ENCODE data around the gene KLHL12.
"Not testable (repeated sequence)": the region's sequence is repeated elsewhere in the genome, so short reads cannot be mapped to it uniquely, and the experiment has no call there.

Gene KLHL12

DNA sequence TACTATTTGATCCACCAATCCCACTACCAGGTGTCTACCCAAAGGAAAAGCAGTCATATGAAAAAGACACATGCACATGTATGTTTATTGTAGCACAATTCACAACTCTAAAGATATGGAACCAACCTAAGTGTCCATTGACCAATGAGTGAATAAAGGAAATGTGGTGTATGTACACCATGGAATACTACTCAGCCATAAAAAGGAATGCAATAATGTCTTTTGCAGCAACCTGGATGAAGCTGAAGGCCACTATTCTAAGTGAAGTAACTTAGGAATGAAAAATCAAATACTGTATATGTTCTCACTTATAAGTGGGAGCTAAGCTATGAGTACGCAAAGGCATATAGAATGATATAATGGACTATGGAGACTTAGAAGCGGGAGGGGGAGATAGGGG, 18.4 kb upstream of the KLHL12 start:
- no peak for DNase-seq

DNA sequence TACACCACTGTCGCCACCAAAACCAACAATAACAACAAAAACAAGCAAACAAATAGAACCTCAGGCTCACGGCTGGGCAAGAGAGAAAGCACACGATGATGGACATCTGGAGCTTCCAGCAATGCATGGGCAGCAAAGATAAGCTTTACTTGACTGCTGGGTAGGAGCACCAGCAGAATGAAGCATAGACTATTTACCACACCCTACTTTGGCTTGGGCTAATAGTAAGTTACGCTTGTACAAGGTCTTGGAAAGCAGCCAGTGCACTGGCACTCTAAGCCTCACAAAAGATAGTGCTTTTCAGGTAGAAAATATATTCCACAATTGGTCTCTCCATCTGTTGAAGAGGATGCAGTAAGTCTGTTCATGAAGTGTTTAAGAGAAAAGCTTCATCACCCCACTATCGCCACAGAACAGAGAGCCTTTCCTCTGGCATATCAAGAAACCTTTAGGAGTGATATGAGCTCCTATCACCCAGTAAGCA, 17.4 kb upstream of the KLHL12 start:
- no peak for DNase-seq

DNA sequence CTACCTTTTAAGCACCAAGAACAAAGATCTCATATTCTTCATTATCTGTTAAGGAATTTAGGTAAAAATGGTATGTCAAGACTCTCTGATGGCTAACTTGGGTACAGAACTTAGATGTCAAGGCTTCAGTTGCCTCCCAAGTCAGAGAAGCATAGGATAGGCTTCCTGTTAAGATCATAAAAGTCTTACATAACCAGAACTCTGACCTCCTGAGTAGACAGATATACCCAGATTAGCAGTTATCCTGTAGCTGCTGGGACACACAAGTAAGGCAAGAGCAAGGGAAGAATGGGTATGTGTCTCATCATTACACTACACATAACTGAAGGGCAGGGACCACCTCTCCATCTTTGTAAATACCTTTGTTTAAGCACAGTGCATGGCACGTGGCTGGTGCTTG, 15.4 kb upstream of the KLHL12 start:
- DNase-seq: no peak

DNA sequence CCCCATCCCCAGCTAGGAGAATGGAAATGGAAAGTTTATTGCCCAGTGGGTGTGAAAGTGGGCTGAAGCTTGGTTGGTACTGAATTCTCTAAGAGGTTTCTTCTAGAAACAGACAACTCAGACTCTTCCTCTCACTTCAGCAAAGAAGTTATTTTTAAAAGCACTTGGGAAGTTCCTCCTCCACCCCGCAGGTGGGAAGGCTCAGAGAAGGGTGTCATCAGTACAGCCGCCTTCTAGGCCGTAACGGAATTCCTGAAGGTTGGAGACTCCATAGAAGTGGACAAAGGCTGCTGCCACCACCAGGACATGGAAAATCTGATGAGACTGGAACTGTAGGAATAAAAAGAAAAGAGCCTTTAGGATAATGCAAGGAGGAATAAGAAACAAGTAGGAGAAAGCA, 14.3 kb upstream of the KLHL12 start:
- no peak for DNase-seq

DNA sequence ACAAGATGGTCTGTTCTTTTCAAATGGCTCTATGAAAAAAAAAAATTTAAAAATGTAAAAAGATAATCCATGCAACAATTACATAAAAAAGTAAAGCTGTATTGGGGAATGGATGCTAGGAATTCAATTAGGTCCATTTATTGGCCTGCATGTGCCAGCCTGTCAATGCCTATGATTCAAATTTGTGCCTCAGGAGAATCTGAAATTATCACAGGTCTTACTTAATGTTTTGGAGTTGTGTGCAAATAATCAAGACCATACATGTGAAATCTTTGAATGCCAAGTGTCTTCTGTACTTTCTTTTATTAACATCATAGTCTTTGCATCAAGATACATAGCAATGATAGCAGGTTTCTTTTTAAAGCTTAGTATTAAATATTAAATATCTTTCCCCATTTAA, 13.5 kb upstream of the KLHL12 start:
- DNase-seq: no peak

DNA sequence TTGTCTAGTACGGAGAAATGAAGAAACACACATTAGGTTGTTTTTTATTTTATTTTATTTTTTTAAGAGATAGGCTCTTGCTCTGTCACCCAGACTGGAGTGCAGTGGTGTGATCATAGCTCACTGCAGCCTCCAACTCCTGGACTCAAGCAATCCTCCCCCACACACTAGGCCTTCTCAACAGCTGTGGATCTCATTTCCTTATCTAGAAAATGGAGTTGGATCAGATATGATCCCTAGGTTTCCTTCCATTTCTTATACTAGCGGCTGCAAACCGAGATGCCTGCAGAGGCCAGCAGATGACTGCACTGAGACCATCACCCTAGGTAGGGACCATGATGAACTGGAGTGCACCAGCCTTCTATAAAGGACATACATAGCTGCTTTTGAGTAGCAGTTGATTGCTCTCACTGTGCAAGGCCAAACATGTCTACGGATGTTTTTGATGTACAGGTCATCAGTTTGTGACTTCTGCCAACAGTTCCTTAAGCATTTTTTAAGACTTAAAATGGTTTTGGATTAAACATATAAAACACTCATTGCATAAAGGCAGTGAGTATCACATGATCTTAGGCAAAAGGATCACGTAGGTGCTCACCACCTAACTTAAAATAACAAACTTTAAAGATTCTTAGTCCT, 11.4 kb upstream of the KLHL12 start:
- DNase-seq: no peak

DNA sequence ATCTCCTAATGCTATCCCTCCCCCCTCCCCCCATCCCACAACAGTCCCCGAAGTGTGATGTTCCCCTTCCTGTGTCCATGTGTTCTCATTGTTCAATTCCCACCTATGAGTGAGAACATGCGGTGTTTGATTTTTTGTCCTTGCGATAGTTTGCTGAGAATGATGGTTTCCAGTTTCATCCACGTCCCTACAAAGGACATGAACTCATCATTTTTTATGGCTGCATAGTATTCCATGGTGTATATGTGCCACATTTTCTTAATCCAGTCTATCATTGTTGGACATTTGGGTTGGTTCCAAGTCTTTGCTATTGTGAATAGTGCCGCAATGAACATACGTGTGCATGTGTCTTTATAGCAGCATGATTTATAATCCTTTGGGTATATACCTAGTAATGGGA, 9.4 kb upstream of the KLHL12 start:
- not testable (repeated sequence) for DNase-seq

DNA sequence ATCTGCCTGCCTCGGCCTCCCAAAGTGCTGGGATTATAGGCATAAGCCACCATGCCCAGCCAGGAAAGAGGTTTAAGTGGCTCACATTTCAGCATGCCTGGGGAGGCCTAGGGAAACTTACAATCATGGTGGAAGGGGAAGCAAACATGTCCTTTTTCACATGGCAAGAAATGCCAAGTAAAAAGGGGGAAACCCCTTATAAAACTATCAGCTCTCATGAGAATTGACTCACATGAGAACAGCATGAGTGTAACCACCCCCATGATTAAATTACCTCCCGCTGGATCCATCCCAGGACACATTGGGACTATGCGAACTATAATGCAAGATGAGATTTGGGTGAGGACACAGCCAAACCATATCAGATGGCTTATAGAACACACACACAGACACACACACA, 8.8 kb upstream of the KLHL12 start:
- DNase-seq: no peak

DNA sequence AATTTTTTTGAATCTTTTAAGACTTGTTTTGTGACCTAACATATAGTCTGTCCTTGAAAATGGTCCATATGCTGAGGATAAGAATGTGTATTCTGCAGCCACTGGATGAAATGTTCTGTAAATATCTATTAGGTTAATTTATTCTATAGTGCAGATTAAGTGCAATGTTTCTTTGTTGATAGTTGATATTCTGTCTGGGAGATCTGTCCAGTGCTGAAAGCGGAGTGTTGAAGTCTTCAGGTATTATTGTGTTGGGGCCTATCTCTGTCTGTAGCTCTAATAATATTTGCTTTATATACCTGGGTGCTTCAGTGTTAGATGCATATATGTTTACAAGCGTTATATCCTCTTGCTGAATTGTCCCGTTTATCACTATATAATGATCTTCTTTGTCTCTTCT, 7.7 kb upstream of the KLHL12 start:
- no peak for DNase-seq

DNA sequence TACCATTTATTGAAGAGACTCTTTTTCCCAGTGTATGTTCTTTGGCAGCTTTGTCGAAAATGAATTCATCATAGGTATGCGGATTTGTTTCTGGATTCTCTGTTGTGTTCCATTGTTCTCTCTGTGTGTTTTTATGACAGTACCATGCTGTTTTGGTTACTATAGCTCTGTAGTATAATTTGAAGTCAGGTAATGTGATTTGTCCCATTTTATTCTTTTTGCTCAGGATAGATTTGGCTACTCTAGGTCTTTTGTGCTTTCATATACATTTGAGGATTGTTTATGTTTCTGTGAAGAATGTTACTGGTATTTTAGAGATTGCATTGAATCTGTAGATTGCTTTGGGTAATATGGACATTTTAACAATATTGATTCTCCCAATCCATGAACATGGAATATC, 5.4 kb upstream of the KLHL12 start:
- no peak for DNase-seq

DNA sequence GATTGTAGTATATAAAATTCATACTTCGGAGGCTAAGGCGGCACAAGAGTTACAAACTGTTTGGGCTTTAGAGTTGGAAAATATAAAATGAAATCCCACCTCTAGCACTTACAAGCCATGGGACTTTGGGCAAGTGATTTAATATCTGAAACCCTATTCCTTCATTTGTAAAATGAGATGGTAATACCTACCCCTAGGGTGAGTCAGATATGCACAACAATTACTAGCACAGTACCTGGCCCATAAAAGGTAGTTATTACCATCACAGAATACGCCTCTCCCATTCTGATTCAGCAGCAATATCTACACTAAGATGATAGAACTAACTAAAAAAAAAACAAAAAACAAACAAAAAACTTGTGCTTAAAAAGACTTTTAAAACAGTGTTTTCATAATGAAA, 3.5 kb downstream of the KLHL12 start:
- no peak for DNase-seq

DNA sequence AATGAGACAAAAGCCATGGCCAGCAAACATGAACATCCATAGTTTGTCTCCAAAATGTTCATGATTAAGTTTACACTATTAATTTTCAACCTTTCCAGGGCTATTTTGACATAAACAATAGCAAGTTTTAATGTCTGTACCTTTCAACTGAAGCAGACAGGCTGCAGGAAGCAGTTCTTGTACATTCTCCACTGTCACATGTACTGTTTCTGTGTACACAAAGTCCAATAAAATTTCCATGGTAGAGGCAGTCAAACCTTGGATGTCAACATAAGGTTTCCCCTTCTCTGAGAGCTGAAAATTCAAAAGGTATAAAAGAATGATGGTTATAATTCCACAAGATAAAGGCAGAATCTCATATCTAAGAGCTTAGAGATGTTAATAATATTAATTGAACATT, 7.4 kb downstream of the KLHL12 start:
- DNase-seq: no peak

DNA sequence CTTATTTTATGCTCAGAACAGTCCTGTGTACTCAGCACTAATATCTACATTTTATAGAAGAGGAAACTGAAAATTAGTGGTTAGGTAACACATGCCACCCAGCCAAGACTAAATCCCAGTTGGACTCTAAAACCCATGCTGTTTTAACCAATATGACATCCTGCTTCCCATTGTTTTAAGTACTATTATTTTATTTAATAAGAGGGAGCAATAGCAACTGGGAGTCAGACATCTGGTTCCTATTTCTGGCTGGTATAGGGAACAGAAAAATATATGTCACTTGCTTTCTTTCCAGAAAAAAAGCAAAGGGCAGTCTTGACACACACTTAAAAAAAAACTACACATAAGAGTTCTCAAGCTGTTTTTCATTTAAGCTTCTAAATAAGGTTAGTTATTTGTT, 11.9 kb downstream of the KLHL12 start:
- DNase-seq: no peak

DNA sequence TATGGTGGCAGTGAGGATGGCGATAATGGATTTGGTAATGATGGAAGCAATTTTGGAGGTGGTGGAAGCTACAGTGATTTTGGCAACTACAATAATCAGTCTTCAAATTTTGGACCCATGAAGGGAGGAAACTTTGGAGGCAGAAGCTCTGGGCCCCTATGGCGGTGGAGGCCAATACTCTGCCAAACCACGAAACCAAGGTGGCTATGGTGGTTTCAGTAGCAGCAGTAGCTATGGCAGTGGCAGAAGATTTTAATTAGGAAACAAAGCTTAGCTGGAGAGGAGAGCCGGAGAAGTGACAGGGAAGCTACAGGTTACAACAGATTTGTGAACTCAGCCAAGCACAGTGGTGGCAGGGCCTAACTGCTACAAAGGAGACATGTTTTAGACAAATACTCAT, 14.6 kb downstream of the KLHL12 start:
- DNase-seq: not testable (repeated sequence)

DNA sequence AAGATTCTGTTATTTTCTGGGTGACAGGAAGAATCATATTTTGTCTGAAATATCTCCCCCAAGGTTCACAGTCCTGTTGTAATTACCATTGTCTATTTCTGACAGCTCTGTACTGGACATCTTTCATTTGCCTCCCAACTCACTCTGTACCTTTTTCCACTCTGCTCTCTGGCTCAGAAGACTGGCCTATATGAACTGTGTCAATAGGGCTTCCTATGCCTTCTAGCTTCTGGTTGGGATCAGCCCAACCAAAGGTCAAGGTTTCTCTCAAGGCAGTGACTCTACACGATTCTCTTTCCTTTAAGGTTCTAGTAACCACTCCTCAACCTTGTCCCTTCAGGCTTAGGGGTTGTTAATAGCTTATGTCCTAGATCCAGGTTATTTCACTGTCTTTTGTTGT, 17.5 kb downstream of the KLHL12 start:
- no peak for DNase-seq

DNA sequence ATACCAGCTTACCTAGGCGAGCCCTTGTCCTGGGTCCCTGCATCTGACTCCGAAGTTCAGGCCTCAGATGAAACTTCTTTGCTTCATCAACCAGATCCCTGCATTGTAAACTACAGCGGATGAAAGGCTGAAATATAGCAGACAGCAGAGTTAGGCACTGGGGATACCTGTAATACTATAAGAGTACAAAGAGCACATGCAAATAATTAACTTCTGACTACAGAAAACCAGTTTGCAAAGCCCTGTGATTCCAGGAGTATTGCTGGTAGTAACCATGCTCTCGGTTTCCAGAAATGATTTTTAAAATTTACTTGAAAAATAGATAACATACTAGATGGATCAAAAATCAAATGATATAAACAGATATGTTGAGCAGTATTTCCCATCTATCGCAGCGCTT, 18.0 kb downstream of the KLHL12 start:
- no peak for DNase-seq

DNA sequence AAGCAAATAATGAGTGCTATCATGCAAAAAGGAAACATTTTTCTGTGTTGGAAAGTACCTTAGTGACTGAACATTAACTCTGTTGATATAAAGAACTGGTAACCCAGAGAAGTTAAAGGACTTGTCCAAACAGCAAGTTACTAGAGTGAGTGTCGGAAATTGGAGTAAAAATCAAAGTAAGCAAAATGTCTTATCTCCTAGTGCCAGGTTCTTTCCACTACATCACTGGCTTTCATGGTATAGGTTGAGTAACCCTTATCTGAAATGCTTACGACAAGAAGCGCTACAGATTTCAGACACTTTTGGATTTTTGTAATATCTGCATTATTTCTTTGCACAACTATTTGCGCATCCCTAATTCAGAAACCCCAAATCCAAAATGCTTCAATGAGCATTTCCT, 21.7 kb downstream of the KLHL12 start:
- DNase-seq: no peak

DNA sequence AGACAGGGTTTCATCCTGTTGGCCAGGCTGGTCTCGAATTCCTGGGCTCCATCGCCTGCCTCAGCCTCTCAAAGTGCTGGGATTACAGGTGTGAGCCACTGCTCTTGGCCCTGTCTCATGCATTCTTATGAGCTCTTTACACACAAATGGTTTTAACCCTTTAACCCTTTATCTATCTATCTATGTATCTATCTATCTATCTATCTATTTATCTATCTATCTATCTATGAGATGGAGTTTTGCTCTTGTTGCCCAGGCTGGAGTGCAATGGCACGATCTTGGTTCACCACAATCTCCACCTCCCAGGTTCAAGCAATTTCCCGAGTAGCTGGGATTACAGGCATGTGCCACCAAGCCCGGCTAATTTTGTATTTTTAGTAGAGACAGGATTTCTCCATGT, 23.2 kb downstream of the KLHL12 start:
- DNase-seq: not testable (repeated sequence)

DNA sequence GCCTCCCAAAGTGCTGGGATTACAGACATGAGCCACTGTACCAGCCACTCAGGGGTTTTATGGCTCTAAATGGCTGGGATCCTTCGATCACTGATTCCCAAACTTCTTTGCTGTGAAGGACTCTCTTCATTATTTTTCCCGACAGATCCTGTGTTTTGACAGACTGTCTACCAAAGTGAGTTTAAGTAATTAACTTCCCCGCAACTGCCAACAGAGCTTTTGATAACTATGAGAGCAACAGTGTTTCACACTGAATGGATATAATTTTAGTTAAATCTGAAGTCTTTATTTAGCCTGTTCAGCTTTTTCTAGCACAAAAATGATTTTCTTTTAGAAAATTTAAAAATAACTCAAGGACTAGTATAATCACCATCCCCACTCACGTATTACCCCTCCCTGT, 25.5 kb downstream of the KLHL12 start:
- no peak for DNase-seq

DNA sequence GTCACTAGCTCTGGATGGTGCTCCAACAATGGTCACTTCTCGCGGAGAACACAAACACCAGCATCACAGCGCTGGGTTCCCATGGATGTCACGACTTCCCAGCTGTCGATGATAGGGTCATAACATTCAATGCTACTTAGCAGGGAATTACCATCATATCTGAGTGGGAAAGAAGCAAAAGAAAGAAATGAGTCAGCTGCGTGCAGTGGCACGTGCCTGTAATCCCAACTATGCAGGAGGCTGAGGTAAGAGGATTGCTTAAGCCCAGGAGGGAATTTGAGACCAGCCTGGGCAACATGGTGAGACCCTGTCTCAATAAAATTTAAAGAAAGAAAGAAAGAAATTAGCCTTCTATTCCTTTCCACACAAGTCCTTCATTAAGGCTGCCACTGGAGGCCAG, 34.5 kb downstream of the KLHL12 start:
- DNase-seq: no peak

DNA sequence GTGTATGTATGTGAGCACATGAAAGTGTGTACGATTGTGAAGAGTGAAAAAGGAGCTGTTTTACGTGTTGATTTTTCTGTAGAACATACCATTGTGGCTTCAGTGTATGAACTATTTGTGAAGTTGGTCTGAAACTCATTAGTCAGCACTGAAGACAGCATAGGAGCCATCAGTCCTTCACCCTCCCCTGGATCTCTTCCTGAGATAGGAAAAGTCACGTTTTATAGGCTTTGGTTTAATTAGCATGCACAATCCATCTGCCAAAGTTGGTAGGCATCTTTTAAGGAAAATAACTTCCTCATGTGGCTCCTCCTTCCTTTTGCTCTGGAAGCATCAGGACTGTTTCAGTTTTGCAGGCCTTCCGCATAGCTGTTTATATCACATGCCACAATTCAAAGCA, 36.6 kb downstream of the KLHL12 start:
- no peak for DNase-seq

DNA sequence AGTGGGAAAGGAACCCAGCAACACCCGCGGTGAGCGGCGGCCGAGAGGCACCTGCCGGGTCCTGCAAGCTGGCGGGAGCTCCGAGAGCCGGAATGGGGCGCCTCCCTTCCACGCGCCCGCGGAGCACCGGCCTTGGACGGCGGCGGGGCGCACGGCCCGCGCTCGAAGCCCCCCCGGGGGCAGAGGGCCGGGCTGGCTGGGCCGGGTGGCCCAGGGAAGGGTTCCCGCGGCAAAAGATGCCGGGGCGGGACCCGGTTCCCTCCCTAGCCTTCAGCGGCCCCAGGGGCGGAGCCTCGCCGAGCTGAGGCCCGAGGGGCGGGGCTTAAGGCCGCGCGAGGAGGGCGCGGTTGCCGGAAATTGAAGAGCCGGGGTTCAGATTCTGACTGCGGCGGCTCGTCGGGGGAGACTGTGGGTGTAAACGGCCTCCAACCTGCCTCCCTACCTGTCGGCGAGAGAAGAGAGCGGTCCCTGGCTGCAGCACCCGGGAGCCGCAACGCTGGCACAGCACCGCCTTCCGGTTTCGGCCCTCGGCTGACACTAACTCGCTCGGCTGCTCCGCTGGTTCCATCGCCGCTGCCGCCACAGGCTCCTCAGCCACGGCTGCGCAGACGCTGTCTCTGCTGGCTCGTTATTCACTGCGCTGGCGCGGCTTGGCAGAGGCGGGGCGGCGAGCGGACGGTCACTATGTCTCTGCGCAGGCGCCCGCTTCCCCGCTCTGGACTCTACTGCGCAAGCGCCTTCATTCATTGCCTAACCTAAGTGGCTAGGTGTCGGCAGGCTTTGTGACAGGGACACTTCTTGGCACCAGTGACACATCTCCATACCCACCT, 38.3 kb downstream of the KLHL12 start, which contains the start of gene RABIF:
RABIF (minus strand) TSS at position 619 of the 830 bp plus-strand sequence; CDS start at position 568, 51 bp downstream.
- peak; percentile 96 for DNase-seq

DNA sequence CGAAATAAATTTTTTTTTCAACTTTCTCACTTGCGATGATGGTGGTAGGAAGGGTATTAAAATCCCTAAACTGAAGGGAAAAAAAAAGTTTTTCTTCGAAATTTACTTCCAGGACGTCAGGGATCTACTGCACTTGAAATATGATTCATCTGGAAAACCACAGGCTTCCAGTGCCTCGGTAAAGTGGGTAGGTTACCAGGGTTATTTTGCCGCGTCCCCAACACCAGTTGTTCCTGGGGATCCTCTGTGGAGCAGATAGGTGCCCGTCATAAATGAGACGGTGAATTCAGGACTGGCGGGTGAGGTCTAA, 38.9 kb downstream of the KLHL12 start:
- no peak for DNase-seq

DNA sequence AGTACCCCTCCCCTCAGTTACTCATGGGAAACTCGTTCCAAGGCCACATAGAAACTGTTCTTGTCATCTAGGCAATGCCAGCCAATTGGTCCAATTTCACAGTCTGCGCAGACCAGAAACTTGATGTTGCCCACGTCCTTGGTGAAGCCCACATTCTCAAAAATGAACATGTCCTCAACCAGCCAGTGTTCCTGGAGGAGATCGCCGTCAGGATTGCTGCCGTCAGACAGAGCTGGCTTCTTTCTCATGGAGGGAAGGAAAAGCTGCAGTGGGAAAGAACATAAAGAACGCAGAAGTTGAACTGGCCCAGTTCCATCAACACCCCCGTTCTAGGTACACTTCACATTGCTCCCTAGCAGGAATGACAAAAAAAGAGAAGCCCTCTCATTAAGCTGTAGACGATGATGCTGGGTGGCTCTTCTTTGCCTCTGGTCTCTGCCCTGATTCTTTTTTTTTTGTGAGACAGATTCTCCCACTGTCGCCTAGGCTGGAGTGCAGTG, 46.0 kb downstream of the KLHL12 start:
- no peak for DNase-seq

DNA sequence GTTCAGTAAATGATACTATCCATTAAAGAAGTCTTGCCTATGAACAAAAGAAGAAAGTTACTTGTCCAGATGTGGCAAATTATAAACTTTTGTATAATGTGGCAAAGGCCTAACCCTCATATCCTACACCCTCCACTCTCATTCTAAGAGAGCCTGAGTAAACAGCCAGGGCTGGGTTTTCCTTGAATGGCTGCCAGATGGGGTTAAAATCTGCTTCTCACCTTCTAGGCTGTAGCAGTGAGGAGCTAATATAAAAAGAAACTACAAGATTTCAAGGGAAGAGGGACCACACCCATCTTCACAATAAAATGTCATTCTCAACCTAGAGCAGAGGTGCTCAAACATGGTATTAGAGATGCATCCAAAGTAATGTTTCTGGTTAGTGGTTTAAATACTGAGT, 47.0 kb downstream of the KLHL12 start:
- DNase-seq: no peak
